IPS-18c (cell line): ENCODE data around the gene ETV1.
A peak's percentile ranks its signal among the peaks of the same experiment; 100 is the strongest.

Source experiments
- H3K4me3 ChIP-seq: 2 replicates; pipeline ENCODE4 v1.7.0; 2013; ENCODE audit warnings: low read depth, mild to moderate bottlenecking, low read length, moderate library complexity; ENCODE audit not compliant: insufficient read depth
- H3K9me3 ChIP-seq: one replicate; pipeline ENCODE4 v1.6.1; 2013; ENCODE audit warnings: mild to moderate bottlenecking, low read length, moderate library complexity; ENCODE audit not compliant: control insufficient read depth, insufficient read depth

The ETV1 gene

GRCh38 chr7:13989126-13989948 lies at the start of gene ETV1:
ETV1 (minus strand) TSS chr7:13989666; CDS start chr7:13989052, 614 bp downstream.
- H3K4me3 ChIP-seq = peak within 1 kb of the TSS; percentile 68

GRCh38 chr7:14024406-14024805 lies 34.9 kb upstream of the ETV1 start:
- no peaks in the 10 kb centered on the region for H3K9me3 ChIP-seq
- H3K4me3 ChIP-seq = no peak overlapping the region

More at GRCh38 chr7:13989126-13989948, at the start of gene ETV1:
- H3K9me3 ChIP-seq = no peaks in the 10 kb centered on the region

DNA sequence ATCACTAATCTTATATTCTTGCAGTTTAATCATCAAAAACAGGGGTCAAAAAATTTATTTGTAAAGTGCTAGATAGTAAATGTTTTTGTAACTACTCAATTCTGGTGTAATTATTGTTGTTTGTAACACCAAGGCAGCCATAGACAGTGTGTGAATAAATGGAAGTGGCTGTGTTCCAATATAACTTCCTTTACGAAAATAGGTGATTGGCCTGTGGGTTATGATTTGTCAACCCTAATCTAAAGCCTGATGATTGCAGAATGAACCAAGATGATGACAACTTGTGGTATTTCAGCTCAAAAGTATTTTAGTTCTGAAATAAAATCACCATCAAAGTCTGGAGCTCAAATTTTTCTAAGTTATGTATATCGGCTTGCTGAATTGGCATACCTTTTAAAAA lies 34.4 kb upstream of the ETV1 start:
- Histone ChIP-seq H3K9me3 (no peaks in the 10 kb centered on the region), H3K4me3 (no peak overlapping the region)

DNA sequence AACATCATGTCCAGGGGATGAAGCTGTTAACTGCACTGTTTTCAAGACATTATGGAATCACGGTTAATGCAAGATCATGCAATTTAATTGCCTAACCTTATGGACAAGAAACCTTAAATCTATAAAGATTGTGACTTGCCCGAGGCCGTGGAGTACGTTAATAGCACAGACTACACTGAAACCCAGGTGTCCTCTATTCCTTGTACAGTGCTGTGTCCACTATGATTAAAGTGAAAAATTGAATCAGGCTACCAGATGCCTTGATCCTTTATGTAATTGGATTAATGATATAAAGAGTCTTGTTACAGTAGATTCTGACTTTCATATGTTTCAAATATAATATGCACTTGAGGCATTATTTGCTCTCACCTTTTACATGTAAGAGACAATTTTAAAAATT lies 33.9 kb upstream of the ETV1 start:
- H3K4me3 ChIP-seq = no peak overlapping the region
- H3K9me3 ChIP-seq = no peaks in the 10 kb centered on the region

DNA sequence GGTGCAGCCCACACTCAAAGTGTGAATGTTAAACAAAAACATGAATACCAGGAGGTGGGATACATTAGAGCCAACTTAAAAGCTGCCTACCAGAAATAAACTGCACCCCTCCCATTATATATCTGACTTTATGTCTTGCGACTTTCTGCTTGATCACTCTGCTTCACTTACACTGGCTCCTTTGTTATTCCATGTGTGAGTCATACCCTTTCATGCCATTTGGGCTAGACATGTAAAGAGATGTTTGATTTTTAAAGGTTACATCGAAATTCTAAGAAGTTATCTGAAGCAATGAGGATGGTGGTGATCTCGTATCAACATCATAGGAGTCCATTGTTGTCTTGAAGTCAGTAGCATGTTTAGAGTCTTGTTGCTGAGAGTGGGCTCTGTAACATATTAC lies 31.6 kb upstream of the ETV1 start:
- Histone ChIP-seq H3K4me3 (no peak overlapping the region), H3K9me3 (no peaks in the 10 kb centered on the region)

DNA sequence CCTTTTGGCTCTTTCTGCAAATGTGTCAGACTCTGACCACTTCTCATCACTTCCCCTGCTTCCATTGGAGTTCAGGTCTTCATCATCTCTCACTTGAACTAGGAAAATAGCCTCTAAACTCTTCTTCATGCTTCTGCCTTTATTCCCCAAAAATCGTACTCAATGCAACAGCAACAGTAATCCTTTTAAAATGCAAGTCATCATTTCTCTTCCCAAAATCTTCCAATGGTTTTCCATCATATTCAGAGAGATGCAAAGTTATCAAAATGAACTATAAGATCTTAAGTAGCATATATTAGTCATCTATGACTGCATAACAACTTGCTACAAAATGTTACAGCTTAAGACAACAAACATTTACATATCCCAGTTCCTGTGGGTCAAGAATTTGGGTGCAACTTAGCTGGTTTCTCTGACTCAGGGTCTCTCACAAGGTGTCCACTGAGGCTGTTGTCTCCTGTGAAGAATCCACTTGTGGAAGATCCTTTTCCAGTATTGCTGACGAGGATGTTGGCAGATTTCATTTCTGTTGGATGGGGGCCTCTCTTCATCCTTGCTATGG lies 31.0 kb upstream of the ETV1 start:
- Histone ChIP-seq H3K4me3 (no peak overlapping the region), H3K9me3 (no peaks in the 10 kb centered on the region)

DNA sequence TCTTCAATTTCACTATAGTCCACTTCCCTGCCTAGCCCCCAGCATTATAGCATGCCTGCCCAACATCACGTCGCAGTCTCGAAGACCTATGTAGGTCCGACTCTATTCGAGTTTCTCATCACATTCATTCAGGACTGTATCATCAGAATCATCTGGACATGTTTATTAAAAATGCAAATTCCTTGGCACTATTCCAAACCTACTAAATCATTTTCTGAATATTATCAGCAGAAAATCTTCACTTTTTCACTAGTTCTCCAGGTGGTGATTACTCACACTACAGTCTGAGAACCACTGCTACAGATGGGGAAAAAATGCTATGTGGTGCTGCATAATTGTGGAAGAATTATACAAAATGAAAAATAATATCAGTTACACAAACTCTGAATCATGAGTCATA lies 29.3 kb upstream of the ETV1 start:
- no peaks in the 10 kb centered on the region for H3K9me3 ChIP-seq
- no peak overlapping the region for H3K4me3 ChIP-seq

- Histone ChIP-seq H3K4me3 (no peak overlapping the region), H3K9me3 (no peaks in the 10 kb centered on the region)
Observed at GRCh38 chr7:14016950-14017349, 27.5 kb upstream of the ETV1 start.

- no peaks in the 10 kb centered on the region for H3K9me3 ChIP-seq
Observed at GRCh38 chr7:14013898-14014297, 24.4 kb upstream of the ETV1 start.

GRCh38 chr7:14009453-14010418 lies 20.3 kb upstream of the ETV1 start:
- no peaks in the 10 kb centered on the region for H3K9me3 ChIP-seq
- no peak overlapping the region for H3K4me3 ChIP-seq

More at GRCh38 chr7:14013898-14014297, 24.4 kb upstream of the ETV1 start:
- H3K4me3 ChIP-seq = no peak overlapping the region

DNA sequence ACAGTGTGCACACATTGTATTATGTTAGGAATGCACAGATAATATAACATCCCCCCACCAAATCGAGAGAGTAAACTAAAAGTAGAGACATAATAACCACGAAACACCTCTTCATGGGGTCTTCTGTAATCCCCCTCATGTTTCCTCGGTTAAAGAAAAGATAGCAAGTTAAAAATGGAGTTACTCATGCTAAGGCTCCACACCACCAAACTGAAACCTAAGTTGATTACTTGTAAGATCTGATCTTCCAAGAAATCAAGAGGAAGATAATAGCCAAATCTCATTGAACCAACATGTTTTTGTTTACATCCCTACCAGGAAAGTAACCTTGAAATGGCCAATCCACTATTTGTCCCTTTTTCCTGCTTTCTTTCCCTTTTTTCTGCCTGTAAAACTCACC lies 11.7 kb upstream of the ETV1 start:
- Histone ChIP-seq H3K9me3 (no peaks in the 10 kb centered on the region), H3K4me3 (no peak overlapping the region)

DNA sequence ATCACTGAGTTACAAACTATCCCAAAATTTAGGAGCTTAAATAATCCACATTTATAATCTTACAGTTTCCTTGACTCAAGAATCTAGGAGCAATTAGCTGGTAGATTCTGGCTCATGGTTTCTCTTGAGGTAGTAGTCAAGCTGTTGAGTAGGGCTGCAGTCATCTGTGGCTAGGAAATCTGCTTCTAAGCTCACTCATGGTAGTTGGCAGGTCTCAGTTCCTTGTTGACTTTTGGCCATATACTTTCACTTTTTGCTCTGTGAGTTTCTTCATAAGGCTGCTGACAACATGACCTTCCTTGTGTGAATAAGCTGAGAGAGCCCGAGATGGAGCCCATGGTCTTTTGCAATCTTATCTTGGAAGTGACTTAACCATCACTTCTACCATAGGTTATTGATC lies 10.8 kb upstream of the ETV1 start:
- Histone ChIP-seq H3K9me3 (no peaks in the 10 kb centered on the region), H3K4me3 (no peak overlapping the region)

GRCh38 chr7:13998866-13999265 lies 9.4 kb upstream of the ETV1 start:
- Histone ChIP-seq H3K9me3 (no peaks in the 10 kb centered on the region), H3K4me3 (no peak overlapping the region)

- Histone ChIP-seq H3K9me3 (no peaks in the 10 kb centered on the region), H3K4me3 (no peak overlapping the region)
Observed at GRCh38 chr7:13992596-13992964, 3.1 kb upstream of the ETV1 start.

DNA sequence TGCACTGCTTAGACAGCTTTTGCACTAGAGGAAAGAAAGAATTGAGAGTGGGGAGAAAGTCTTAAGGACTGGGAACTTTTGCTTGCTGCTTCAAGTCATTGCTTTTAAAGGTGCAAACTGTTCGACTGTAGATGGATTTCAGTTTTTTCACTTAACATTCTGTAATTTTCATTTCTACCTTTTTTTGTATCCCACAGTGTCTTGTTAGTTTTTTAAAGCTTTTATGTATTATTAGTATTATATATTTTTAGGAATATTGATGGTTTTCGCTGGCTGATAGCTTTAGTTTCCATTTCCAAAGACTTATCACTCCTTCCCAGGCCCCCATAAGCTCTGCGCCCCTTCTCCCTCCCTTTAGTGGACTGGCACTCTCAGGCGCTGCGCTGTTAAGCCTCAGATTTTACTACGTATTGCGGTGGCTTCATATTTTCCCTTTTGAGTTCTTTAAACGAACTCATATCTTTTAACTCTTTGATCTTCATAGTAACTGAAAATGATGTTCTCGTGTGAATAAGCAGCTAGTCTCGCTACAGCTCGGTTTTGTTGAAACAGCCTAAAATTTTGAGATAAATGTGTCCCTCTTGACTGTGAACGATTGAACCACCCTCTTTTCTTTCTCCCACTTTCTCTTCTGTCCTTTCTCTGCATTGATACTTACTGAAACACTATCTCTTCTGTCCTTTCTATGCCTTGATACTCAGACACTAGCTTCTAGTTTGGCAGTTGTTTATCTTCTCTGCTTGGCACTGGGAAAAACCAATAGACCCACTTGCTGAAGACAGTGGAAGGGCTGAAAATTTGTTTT lies 2.5 kb upstream of the ETV1 start:
- Histone ChIP-seq H3K4me3 (peak overlapping the region; percentile 43; the same call in 1 of the 2 replicates), H3K9me3 (no peaks in the 10 kb centered on the region)

- peak overlapping the region; percentile 68 for H3K4me3 ChIP-seq
- H3K9me3 ChIP-seq = no peaks in the 10 kb centered on the region
Observed at GRCh38 chr7:13990984-13991790, 1.7 kb upstream of the ETV1 start.
